DLD1 (cell line): ENCODE measurements around the gene AAK1.
"Not testable (repeated sequence)": the region's sequence is repeated elsewhere in the genome, so short reads cannot be mapped to it uniquely, and the experiment has no call there.

Experiments
- in situ Hi-C: cut with HindIII; loops from 2 replicates; pipeline ENCODE4 v1.10.0; 2017; ENCODE audit warnings: low sequenced_read_pairs

Gene AAK1

GRCh38 chr2:69660637-69661036 lies 17.1 kb upstream of the AAK1 start:
- in situ Hi-C loops, result no loop called here

GRCh38 chr2:69659941-69660483 lies 16.5 kb upstream of the AAK1 start:
- in situ Hi-C loops, result no loop called here

DNA sequence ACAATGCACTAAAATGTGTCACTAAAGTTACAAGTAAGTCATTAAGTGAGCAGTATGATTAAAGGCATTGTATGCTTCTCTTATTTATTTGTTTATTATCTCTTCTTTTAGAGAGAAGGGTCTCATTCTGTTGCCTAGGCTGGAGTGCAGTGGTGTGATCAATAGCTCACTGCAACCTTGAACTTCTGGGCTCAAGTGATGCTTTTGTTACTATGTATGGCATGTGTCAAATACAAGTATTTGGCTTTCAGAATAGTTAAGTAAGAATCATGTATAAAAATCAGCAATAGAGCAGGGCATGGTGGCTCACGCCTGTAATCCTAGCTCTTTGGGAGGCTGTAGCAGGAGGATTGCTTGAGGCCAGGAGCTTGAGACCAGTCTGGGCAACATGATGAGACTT lies 15.8 kb upstream of the AAK1 start:
- in situ Hi-C loops, result no loop called here

GRCh38 chr2:69652206-69652605 lies 8.7 kb upstream of the AAK1 start:
- in situ Hi-C loops, result no loop called here

DNA sequence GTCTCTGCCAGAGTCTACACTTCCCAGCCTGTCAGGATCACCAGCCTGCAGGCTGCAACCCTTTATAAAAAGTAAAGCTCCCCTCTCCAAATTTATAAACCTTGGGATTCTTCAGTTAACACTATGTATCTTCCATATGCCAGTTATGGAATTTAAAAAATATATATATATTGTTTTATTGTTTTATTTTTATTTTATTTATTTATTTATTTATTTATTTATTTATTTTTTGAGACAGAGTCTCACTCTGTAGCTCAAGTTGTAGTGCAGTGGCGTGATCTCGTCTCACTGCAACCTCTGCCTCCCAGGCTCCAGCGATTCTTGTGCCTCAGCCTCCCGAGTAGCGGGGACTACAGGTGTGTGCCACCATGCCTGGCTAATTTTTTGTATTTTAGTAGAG lies 3.7 kb upstream of the AAK1 start:
- in situ Hi-C loops, result not testable (repeated sequence)

DNA sequence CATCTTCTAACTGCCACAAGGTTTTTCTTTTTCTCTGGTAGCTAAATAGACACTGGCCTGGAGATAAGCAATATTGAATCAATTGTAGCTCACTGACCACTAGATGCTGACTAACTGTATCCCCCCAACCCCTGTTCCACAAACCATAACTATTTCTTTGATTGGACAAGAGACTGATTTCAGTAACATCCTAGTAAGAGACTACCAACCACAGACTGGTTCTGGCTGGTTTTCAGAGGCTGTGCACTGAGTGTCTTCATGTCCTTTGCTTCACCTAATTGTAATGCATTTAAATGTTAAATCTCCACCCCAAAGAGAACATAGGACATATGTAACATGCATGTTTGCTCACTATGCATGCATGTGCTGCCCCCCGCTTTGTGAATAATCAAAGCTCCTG lies 3.2 kb upstream of the AAK1 start:
- in situ Hi-C loops, result no loop called here

GRCh38 chr2:69645921-69646320 lies 2.4 kb upstream of the AAK1 start:
- in situ Hi-C loops, result no loop called here

- in situ Hi-C loops, result no loop called here
Observed at GRCh38 chr2:69645031-69645431, 1.5 kb upstream of the AAK1 start.

GRCh38 chr2:69644506-69644979 lies 1.0 kb upstream of the AAK1 start:
- in situ Hi-C loops, result no loop called here

DNA sequence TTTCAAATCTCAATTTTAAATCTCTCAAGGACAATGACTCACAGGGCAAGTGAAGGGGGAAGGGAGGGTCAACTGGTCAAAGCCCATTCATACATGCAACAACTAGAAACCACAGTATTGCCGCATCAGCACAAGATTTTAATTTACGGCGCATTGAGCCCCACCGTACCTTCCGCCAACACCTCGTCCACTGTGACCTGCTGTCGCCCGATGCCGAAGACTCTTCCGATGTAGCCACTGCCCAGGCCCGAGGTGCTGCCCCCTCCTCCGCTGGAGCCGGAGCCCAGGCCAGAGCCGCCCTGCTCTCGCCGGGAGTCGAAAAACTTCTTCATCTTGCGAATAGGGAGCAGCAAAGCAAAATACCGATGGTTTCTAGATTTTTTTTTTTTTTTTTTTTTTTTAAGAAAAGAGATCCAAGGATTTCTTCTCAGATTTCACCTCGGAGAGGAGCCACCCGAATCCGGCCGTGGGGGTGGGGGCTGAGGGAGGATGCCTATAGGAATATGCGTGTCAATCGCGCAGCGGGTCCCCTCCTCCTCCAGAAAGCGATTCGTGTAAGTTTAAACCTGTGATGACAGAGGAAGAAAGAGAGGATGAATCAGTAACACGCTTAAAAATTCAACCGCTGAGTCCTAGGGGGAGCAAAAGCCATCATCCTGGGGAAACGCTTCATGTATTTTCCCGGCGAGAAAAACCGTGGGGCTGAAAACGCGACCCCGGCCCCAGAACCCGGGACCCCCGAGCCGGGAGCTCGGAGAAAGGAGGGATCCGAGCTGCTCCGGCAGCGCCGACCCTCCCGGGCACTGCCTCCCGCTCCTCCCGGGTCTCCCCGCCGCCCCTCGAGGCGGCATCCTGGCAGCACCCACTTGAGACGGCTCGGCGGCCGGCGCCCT lies 584 bp downstream of the AAK1 start:
- in situ Hi-C loops, result no loop called here

DNA sequence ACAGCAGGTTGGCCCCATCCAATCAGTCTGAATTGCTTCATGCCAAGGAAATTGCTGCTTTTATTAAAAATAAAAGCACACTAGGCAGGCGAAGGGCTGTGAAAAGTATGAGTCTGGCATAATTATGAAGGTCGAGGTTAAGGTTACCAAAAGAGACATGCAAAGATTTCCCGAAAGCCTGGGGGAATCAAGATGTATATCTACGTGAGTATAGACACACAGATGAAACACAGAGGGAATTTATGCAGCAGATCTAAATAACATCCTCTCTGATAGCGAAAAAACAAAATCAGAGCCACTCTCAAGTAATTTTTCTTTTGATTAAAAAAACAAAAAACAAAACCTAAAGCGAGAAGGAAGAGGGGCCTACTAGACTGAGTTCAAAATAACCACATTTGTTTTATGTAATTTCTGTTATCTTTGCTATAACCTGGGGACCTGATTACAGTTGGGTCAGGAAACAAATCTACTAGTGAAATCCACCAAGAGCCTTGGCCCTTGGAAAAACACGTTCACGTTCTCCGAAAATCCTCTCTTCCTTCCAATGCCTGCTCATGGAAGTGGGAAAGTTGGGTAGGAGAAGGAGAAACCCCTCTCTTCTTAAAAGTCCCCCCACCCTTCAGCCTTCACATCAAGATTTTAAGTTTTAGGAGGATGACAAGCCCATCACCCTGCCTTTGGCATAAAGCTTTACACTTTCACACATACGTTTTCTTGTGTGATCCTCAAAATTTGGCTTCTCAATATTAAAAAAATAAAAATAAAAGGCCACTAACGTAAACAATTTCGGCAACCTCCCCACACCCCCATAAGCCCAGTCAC lies 1.4 kb downstream of the AAK1 start:
- in situ Hi-C loops, result no loop called here

GRCh38 chr2:69641471-69641870 lies 2.1 kb downstream of the AAK1 start:
- in situ Hi-C loops, result no loop called here

DNA sequence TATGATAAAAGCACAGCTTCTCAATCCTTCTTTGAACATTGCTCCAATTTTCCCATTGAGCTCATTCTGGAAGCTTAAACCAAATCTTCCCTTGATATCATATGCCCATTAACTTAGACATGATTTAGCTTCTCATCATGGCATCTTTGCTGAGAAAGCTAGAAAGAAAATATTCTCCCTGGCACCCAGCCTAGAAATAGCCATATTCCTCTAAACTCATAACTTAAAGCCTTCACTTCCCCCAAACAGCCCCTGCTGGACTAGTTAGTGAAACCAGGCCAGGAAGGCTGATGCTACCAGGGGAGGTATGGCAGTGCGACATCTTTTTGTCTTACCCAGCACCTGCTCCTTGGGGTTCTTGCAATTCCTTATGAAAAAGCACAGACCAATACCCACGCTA lies 4.3 kb downstream of the AAK1 start:
- in situ Hi-C loops, result no loop called here

DNA sequence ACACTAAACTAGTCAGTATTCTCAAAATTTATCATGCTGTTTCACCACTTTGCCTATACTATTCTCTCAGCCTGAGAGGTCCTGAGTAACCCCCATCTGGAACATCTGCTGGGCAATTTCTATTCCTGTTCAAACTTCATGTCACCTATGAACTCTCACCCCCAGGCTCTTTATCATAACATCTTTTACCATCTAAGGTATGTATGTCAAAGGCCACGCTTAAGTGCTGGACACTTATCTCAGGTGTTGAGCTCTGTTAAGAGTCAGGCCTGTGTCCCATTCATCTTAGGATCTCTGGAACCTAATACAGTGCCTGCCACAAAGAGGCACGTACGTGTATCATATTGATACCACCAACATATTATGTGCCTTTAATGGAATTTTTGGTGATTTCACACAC lies 4.9 kb downstream of the AAK1 start:
- in situ Hi-C loops, result no loop called here

DNA sequence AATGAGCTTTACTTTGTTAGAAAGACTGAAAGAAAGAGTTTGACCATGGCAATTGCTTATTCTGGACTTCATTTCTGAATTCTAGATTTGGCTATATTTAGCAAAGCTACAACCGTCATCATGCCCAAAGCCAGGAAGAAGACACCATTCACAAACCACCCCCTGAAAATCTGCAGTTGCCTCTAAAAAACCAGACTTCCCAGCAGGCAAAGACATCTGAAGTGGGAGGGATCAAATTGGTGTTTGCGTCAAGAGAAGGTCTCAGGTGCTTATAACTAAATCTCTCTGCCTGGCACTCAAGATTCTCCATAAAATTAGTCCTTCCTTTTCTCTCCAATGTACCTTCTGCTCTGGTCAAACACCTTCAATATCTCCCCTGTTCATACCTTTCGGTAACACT lies 5.6 kb downstream of the AAK1 start:
- in situ Hi-C loops, result no loop called here

GRCh38 chr2:69636395-69636794 lies 7.1 kb downstream of the AAK1 start:
- in situ Hi-C loops, result no loop called here

DNA sequence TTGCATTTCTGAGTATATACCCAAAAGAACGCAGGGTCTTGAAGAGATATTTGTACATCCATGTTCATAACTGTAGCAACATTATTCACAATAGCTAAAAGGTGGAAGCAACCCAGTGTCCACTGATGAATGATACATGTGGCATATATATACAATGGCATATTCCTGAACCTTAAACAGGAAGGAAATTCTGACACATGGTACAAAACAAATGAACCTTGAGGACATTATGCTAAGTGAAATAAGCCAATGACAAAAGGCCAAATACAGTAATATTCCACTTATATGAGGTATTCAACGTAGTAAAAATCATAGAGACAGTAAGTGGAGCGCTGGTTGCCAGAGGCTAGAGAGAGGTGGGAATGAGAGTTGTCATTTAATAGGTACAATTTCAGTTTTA lies 8.1 kb downstream of the AAK1 start:
- in situ Hi-C loops, result no loop called here

DNA sequence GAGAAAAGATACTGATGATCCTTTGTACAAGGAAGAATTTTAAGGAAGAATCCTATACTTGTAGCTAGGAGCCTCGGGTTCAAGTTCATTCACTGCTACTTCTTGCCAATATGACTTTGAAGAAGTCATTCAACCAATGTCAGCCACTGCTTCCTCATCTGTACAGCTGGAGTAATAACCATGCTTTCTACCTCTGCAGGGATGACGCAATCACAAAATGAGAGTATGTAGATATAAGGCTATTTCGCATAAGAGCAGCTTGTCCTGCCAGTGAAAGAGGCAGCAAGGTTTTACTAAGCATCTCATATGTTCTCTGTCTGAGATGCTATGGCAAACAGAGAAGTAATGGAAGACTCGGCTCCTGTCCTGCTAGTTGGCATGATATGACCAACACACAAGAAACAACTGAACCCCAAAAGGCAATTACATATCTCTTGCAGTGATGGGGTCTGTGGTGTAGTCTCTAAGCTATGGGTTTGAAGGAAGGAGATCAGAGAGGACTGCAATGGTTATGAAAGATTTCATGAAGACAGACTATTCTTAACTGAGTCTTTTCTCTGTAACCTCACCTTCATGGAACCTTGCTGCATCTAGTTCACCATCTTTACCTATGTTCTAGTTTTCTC lies 9.2 kb downstream of the AAK1 start:
- in situ Hi-C loops, result no loop called here

DNA sequence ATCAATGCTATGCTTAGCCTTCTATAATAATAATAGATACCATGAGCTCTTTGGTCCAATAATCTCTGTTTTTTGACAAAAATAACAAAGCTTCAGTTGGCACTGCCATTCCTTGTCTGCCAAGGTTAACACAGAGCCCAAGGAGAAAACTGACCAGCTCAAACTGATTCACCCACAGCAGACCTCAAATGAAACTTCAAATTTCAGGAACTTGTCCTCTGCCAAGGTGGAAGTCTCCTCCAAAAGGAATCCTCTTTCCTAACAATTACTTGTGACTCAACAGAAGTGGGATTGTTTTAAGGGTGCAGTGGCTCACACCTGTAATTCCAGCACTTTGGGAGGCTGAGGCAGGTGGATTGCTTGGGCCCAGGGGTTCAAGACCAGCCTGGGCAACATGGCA lies 12.1 kb downstream of the AAK1 start:
- in situ Hi-C loops, result no loop called here

- in situ Hi-C loops, result no loop called here
Observed at GRCh38 chr2:69629921-69630608, 13.5 kb downstream of the AAK1 start.
